HEK293 (cell line): ENCODE results near the gene RITA1.

Experiments used
- BCL6B ChIP-seq: fragments of 450-650 bp; formaldehyde crosslinking; IDR thresholded peaks from 2 replicates; pipeline ENCODE4 v1.5.1; 2017; ENCODE audit warnings: missing biosample characterization, missing genetic modification characterization
- GLIS2 ChIP-seq: fragments of 450-650 bp; formaldehyde crosslinking; IDR thresholded peaks from 2 replicates; pipeline ENCODE4 v1.5.1; 2016; ENCODE audit warnings: missing biosample characterization, missing genetic modification characterization
- KLF8 ChIP-seq: fragments of 450-650 bp; formaldehyde crosslinking; IDR thresholded peaks from 2 replicates; pipeline ENCODE4 v1.5.1; 2016; ENCODE audit warnings: missing biosample characterization, missing genetic modification characterization
- RBAK ChIP-seq: fragments of 450-650 bp; formaldehyde crosslinking; IDR thresholded peaks from 2 replicates; pipeline ENCODE4 v1.5.1; 2016; ENCODE audit warnings: missing biosample characterization, missing genetic modification characterization
- REPIN1 ChIP-seq: fragments of 450-650 bp; formaldehyde crosslinking; IDR thresholded peaks from 2 replicates; pipeline ENCODE4 v1.5.1; 2017; ENCODE audit warnings: missing biosample characterization, missing genetic modification characterization, low read depth
- TCF7L2 ChIP-seq: IDR thresholded peaks from 2 replicates; pipeline ENCODE4 v1.6.1; 2011; ENCODE audit warnings: low read depth, mild to moderate bottlenecking, inconsistent platforms, low read length, moderate library complexity, borderline replicate concordance
- WT1 ChIP-seq: fragments of 450-650 bp; formaldehyde crosslinking; IDR thresholded peaks from 2 replicates; pipeline ENCODE4 v1.5.1; 2016; ENCODE audit warnings: missing biosample characterization, missing genetic modification characterization
- ZBTB44 ChIP-seq: fragments of 450-650 bp; IDR thresholded peaks from 2 replicates; pipeline ENCODE4 v1.5.1; 2018; ENCODE audit warnings: missing biosample characterization, mild to moderate bottlenecking, missing genetic modification characterization
- ZBTB48 ChIP-seq: fragments of 450-650 bp; formaldehyde crosslinking; IDR thresholded peaks from 2 replicates; pipeline ENCODE4 v1.5.1; 2016; ENCODE audit warnings: missing biosample characterization, missing genetic modification characterization
- ZNF10 ChIP-seq: fragments of 450-650 bp; formaldehyde crosslinking; IDR thresholded peaks from 2 replicates; pipeline ENCODE4 v1.5.1; 2017; ENCODE audit warnings: missing biosample characterization, missing genetic modification characterization
- ZNF140 ChIP-seq: fragments of 450-650 bp; formaldehyde crosslinking; IDR thresholded peaks from 2 replicates; pipeline ENCODE4 v1.5.1; 2016; ENCODE audit warnings: missing biosample characterization, missing genetic modification characterization
- ZNF311 ChIP-seq: fragments of 450-650 bp; formaldehyde crosslinking; IDR thresholded peaks from 2 replicates; pipeline ENCODE4 v1.5.1; 2017; ENCODE audit warnings: missing biosample characterization, missing genetic modification characterization, borderline replicate concordance
- ZNF341 ChIP-seq: fragments of 450-650 bp; formaldehyde crosslinking; IDR thresholded peaks from 2 replicates; pipeline ENCODE4; 2016; ENCODE audit warnings: low read depth, missing biosample characterization, missing genetic modification characterization
- ZNF394 ChIP-seq: fragments of 450-650 bp; formaldehyde crosslinking; IDR thresholded peaks from 2 replicates; pipeline ENCODE4 v1.5.1; 2016; ENCODE audit warnings: missing biosample characterization, missing genetic modification characterization, mild to moderate bottlenecking, moderate library complexity, borderline replicate concordance
- ZNF48 ChIP-seq: fragments of 450-650 bp; formaldehyde crosslinking; IDR thresholded peaks from 2 replicates; pipeline ENCODE4 v1.5.1; 2016; ENCODE audit warnings: missing biosample characterization, missing genetic modification characterization
- ZNF561 ChIP-seq: fragments of 450-650 bp; IDR thresholded peaks from 2 replicates; pipeline ENCODE4 v1.5.1; 2018; ENCODE audit warnings: missing biosample characterization, missing genetic modification characterization, borderline replicate concordance
- ZNF600 ChIP-seq: fragments of 450-650 bp; formaldehyde crosslinking; IDR thresholded peaks from 2 replicates; pipeline ENCODE4 v1.5.1; 2016; ENCODE audit warnings: missing biosample characterization, missing genetic modification characterization
- ZNF621 ChIP-seq: fragments of 450-650 bp; formaldehyde crosslinking; IDR thresholded peaks from 2 replicates; pipeline ENCODE4 v1.5.1; 2017; ENCODE audit warnings: missing biosample characterization, missing genetic modification characterization
- ZNF677 ChIP-seq: fragments of 450-650 bp; IDR thresholded peaks from 2 replicates; pipeline ENCODE4 v1.5.0; 2018; ENCODE audit warnings: missing biosample characterization, mild to moderate bottlenecking, missing genetic modification characterization, moderate library complexity
- ZNF692 ChIP-seq: fragments of 450-650 bp; formaldehyde crosslinking; IDR thresholded peaks from 2 replicates; pipeline ENCODE4 v1.5.1; 2016; ENCODE audit warnings: missing biosample characterization, missing genetic modification characterization
- ZNF843 ChIP-seq: fragments of 450-650 bp; formaldehyde crosslinking; IDR thresholded peaks from 2 replicates; pipeline ENCODE4 v1.5.1; 2016; ENCODE audit warnings: missing biosample characterization, missing genetic modification characterization
- ZXDB ChIP-seq: fragments of 450-650 bp; formaldehyde crosslinking; IDR thresholded peaks from 2 replicates; pipeline ENCODE4 v1.5.1; 2016; ENCODE audit warnings: missing biosample characterization, missing genetic modification characterization
- TF ChIP-seq, protein P1 (sequence below): fragments of 450-650 bp; formaldehyde crosslinking; IDR thresholded peaks from 2 replicates; pipeline ENCODE4 v1.5.1; 2016; ENCODE audit warnings: missing biosample characterization, missing genetic modification characterization
- TF ChIP-seq, protein P2 (sequence below): fragments of 450-650 bp; formaldehyde crosslinking; IDR thresholded peaks from 2 replicates; pipeline ENCODE4 v1.5.1; 2016; ENCODE audit warnings: missing biosample characterization, missing genetic modification characterization
- TF ChIP-seq, protein P3 (sequence below): fragments of 450-650 bp; formaldehyde crosslinking; IDR thresholded peaks from 2 replicates; pipeline ENCODE4 v1.5.1; 2017; ENCODE audit warnings: missing biosample characterization, missing genetic modification characterization
- TF ChIP-seq, protein P4 (sequence below): fragments of 450-650 bp; formaldehyde crosslinking; IDR thresholded peaks from 2 replicates; pipeline ENCODE4 v1.5.1; 2016; ENCODE audit warnings: missing biosample characterization, missing genetic modification characterization
- TF ChIP-seq, protein P5 (sequence below): fragments of 450-650 bp; formaldehyde crosslinking; IDR thresholded peaks from 2 replicates; pipeline ENCODE4 v1.5.1; 2016; ENCODE audit warnings: missing biosample characterization, missing genetic modification characterization

RITA1 gene

GRCh38 chr12:113152835-113153814, 32.4 kb upstream of the RITA1 start (continued):
- no peak for TF ChIP-seq BCL6B (tag by site-specific recombination)
- TF ChIP-seq TCF7L2, result no peak
- no peak for TF ChIP-seq ZNF677
- no peak for TF ChIP-seq ZBTB48 (tag by site-specific recombination)
- TF ChIP-seq, protein P1, sequence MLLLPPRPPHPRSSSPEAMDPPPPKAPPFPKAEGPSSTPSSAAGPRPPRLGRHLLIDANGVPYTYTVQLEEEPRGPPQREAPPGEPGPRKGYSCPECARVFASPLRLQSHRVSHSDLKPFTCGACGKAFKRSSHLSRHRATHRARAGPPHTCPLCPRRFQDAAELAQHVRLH (tag by site-specific recombination), result no peak
- TF ChIP-seq GLIS2 (tag by site-specific recombination), result peak; percentile 14; the same call in 1 of the 2 replicates
- TF ChIP-seq ZNF311 (tag by site-specific recombination), result no peak
- TF ChIP-seq, protein P2, sequence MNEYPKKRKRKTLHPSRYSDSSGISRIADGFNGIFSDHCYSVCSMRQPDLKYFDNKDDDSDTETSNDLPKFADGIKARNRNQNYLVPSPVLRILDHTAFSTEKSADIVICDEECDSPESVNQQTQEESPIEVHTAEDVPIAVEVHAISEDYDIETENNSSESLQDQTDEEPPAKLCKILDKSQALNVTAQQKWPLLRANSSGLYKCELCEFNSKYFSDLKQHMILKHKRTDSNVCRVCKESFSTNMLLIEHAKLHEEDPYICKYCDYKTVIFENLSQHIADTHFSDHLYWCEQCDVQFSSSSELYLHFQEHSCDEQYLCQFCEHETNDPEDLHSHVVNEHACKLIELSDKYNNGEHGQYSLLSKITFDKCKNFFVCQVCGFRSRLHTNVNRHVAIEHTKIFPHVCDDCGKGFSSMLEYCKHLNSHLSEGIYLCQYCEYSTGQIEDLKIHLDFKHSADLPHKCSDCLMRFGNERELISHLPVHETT (tag by site-specific recombination), result no peak
- TF ChIP-seq ZBTB44 (tag by site-specific recombination), result no peak
- TF ChIP-seq ZNF48 (tag by site-specific recombination), result no peak
- TF ChIP-seq ZXDB (tag by site-specific recombination), result peak; percentile 40; the same call in 1 of the 2 replicates
- TF ChIP-seq, protein P3, sequence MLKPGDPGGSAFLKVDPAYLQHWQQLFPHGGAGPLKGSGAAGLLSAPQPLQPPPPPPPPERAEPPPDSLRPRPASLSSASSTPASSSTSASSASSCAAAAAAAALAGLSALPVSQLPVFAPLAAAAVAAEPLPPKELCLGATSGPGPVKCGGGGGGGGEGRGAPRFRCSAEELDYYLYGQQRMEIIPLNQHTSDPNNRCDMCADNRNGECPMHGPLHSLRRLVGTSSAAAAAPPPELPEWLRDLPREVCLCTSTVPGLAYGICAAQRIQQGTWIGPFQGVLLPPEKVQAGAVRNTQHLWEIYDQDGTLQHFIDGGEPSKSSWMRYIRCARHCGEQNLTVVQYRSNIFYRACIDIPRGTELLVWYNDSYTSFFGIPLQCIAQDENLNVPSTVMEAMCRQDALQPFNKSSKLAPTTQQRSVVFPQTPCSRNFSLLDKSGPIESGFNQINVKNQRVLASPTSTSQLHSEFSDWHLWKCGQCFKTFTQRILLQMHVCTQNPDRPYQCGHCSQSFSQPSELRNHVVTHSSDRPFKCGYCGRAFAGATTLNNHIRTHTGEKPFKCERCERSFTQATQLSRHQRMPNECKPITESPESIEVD (tag by site-specific recombination), result no peak
- peak; percentile 95 for TF ChIP-seq ZNF341 (tag by site-specific recombination)
- peak; percentile 100 for TF ChIP-seq ZNF692 (tag by site-specific recombination)
- TF ChIP-seq, protein P4, sequence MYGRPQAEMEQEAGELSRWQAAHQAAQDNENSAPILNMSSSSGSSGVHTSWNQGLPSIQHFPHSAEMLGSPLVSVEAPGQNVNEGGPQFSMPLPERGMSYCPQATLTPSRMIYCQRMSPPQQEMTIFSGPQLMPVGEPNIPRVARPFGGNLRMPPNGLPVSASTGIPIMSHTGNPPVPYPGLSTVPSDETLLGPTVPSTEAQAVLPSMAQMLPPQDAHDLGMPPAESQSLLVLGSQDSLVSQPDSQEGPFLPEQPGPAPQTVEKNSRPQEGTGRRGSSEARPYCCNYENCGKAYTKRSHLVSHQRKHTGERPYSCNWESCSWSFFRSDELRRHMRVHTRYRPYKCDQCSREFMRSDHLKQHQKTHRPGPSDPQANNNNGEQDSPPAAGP (tag by site-specific recombination), result peak; percentile 67; the same call in 1 of the 2 replicates
- TF ChIP-seq KLF8 (tag by site-specific recombination), result peak; percentile 35
- TF ChIP-seq REPIN1 (tag by site-specific recombination), result no peak
- TF ChIP-seq, protein P5, sequence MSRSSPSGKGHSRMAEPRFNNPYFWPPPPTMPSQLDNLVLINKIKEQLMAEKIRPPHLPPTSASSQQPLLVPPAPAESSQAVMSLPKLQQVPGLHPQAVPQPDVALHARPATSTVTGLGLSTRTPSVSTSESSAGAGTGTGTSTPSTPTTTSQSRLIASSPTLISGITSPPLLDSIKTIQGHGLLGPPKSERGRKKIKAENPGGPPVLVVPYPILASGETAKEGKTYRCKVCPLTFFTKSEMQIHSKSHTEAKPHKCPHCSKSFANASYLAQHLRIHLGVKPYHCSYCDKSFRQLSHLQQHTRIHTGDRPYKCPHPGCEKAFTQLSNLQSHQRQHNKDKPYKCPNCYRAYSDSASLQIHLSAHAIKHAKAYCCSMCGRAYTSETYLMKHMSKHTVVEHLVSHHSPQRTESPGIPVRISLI (tag by site-specific recombination), result peak; percentile 72; the same call in 1 of the 2 replicates
- TF ChIP-seq RBAK (tag by site-specific recombination), result no peak
- TF ChIP-seq ZNF621 (tag by site-specific recombination), result no peak
- TF ChIP-seq ZNF140 (tag by site-specific recombination), result no peak
- TF ChIP-seq ZNF10 (tag by site-specific recombination), result 0 out of 2 replicates have a peak, but pooled peaks have one; percentile 23
- peak; percentile 41; the same call in 1 of the 2 replicates for TF ChIP-seq ZNF561 (tag by site-specific recombination)
- TF ChIP-seq ZNF394 (tag by site-specific recombination), result peak; percentile 48; the same call in 1 of the 2 replicates
- TF ChIP-seq ZNF843 (tag by site-specific recombination), result peak; percentile 16; the same call in 1 of the 2 replicates
- TF ChIP-seq ZNF600 (tag by site-specific recombination), result peak; percentile 96
- TF ChIP-seq WT1 (tag by site-specific recombination), result peak; percentile 13; the same call in 1 of the 2 replicates
